A673 (cell line): Measurements from ENCODE around the gene PIEZO1. TPM values are rescaled to one million over a fixed set of nuclear protein-coding genes. Genes with fewer than 3 reads are reported as not detected.
A peak's percentile ranks its signal among the peaks of the same experiment; 100 is the strongest.

ENCODE experiments used
- BruUV-seq: library from RNA; stranded (reverse); fragments of 400-500 nt; replicated peaks from 2 replicates; lab custom pipeline; 2021; lab: Mats Ljungman, UMichigan
- CTCF ChIA-PET: fragments of 300-600 bp; sonication (Branson Sonifier 250); formaldehyde crosslinking; loops from one replicate; lab custom pipeline; 2022; ENCODE audit warnings: antibody characterized with exemption; lab: Charles Lee
- POLR2A ChIA-PET: fragments of 300-600 bp; sonication (Branson Sonifier 250); formaldehyde crosslinking; loops from one replicate; lab custom pipeline; 2022; ENCODE audit warnings: antibody characterized with exemption; ENCODE audit not compliant: low non-redundant PET; lab: Charles Lee
- DNase-seq: peaks from one replicate; pipeline ENCODE4 v3.0.0-alpha.2; 2015; ENCODE audit warnings: low spot score
- H3K27ac ChIP-seq: fragments of 200-600 bp; sonication (generic); 2 replicates; pipeline ENCODE4 v1.5.1; 2016; ENCODE audit warnings: mixed run types, low read depth, mild to moderate bottlenecking, mixed read lengths, antibody characterized with exemption, low read length; ENCODE audit not compliant: poor library complexity, severe bottlenecking
- H3K27me3 ChIP-seq: fragments of 200-600 bp; sonication (generic); replicated peaks from 2 replicates; pipeline ENCODE4 v1.6.1; 2017; ENCODE audit warnings: mixed run types, low read depth, mild to moderate bottlenecking, mixed read lengths, antibody characterized with exemption, low read length; ENCODE audit not compliant: insufficient read depth, poor library complexity
- H3K36me3 ChIP-seq: fragments of 200-600 bp; sonication (generic); 2 replicates; pipeline ENCODE4 v1.6.1; 2016; ENCODE audit warnings: mixed run types, mild to moderate bottlenecking, mixed read lengths, antibody characterized with exemption, low read length; ENCODE audit not compliant: insufficient read depth, poor library complexity, severe bottlenecking
- H3K4me1 ChIP-seq: fragments of 200-600 bp; sonication (generic); 2 replicates; pipeline ENCODE4 v1.6.1; 2017; ENCODE audit warnings: mixed run types, mild to moderate bottlenecking, mixed read lengths, antibody characterized with exemption, low read length; ENCODE audit not compliant: insufficient read depth, poor library complexity, severe bottlenecking
- H3K4me3 ChIP-seq: fragments of 200-600 bp; sonication (generic); 2 replicates; pipeline ENCODE4 v1.5.1; 2016; ENCODE audit warnings: low read depth, mixed run types, mild to moderate bottlenecking, mixed read lengths, low read length; ENCODE audit not compliant: poor library complexity, severe bottlenecking
- H3K9me3 ChIP-seq: fragments of 200-600 bp; sonication (generic); 2 replicates; pipeline ENCODE4 v1.6.1; 2016; ENCODE audit warnings: mixed run types, low read depth, mild to moderate bottlenecking, mixed read lengths, antibody characterized with exemption, low read length; ENCODE audit not compliant: poor library complexity, severe bottlenecking
- CTCF ChIP-seq: fragments of 300-800, 200-600 bp; sonication (generic); conservative IDR thresholded peaks from 2 replicates; pipeline ENCODE4 v1.5.1; 2017; ENCODE audit warnings: low read depth, mild to moderate bottlenecking, antibody characterized with exemption, low read length, moderate library complexity, mixed read lengths
- EZH2 ChIP-seq: fragments of 200-600 bp; sonication (generic); IDR thresholded peaks from 2 replicates; pipeline ENCODE4 v1.6.1; 2017; ENCODE audit warnings: borderline replicate concordance, low read depth, mild to moderate bottlenecking, mixed read lengths, antibody characterized with exemption, low read length; ENCODE audit not compliant: poor library complexity, severe bottlenecking
- intact Hi-C: fragments of 100-400 bp; cut with micrococcal nuclease; formaldehyde crosslinking; loops from one replicate; pipeline ENCODE4 v1.10.0; 2022; ENCODE audit not compliant: unreplicated experiment
- total RNA-seq: library from RNA; stranded (reverse); gene quantifications from 2 replicates; pipeline ENCODE4 v1.2.3, GENCODE V29; 2021

The PIEZO1 gene
- total RNA-seq, 1 experiment from 2014 or later: 174 TPM

- peaks cover 22% of the 10 kb centered on the region for H3K4me1 ChIP-seq
- no peaks in the 10 kb centered on the region for H3K27me3 ChIP-seq
- TF ChIP-seq EZH2 (no peak), CTCF (peak; percentile 37)
- intact Hi-C loops: no loop called here
- ChIA-PET CTCF (no interaction called here), POLR2A (no interaction called here)
- no peak overlapping the region for H3K4me3 ChIP-seq
- H3K36me3 ChIP-seq: peaks cover 12% of the 10 kb centered on the region
- no TSS peak for BruUV-seq
- no peak for DNase-seq
- H3K27ac ChIP-seq: no peak overlapping the region
- no peaks in the 10 kb centered on the region for H3K9me3 ChIP-seq
These were observed 87.0 kb downstream of the PIEZO1 start for GRCh38 chr16:88697831-88698615.

- Histone ChIP-seq H3K36me3 (peaks cover 12% of the 10 kb centered on the region), H3K9me3 (no peaks in the 10 kb centered on the region), H3K27me3 (no peaks in the 10 kb centered on the region), H3K4me3 (no peak overlapping the region), H3K27ac (no peak overlapping the region), H3K4me1 (peaks cover 14% of the 10 kb centered on the region)
- BruUV-seq: no TSS peak
- DNase-seq: no peak
- TF ChIP-seq CTCF (no peak), EZH2 (no peak)
- ChIA-PET POLR2A (no interaction called here), CTCF (no interaction called here)
- intact Hi-C loops: no loop called here
These were observed 87.7 kb downstream of the PIEZO1 start for GRCh38 chr16:88697116-88697830.

GRCh38 chr16:88696441-88696840 is 88.6 kb downstream of the PIEZO1 start:
- no peak for DNase-seq
- Histone ChIP-seq H3K36me3 (peaks cover 12% of the 10 kb centered on the region), H3K27me3 (no peaks in the 10 kb centered on the region), H3K4me1 (peaks cover 9% of the 10 kb centered on the region), H3K9me3 (no peaks in the 10 kb centered on the region), H3K4me3 (no peak overlapping the region), H3K27ac (no peak overlapping the region)
- TF ChIP-seq CTCF: no peak
- no TSS peak for BruUV-seq
- ChIA-PET CTCF (no interaction called here), POLR2A (no interaction called here)
- intact Hi-C loops: no loop called here
